OCI-LY3 (cell line): Measurements from ENCODE around the gene CDC14A.
A peak's percentile ranks its signal among the peaks of the same experiment; 100 is the strongest.

Experiments
- H2AFZ ChIP-seq: fragments of 200-600, 300-600 bp; shearing (Covaris generic); 2 replicates; pipeline ENCODE4 v1.6.0; 2014; ENCODE audit warnings: antibody characterized with exemption, low read depth, low read length
- H3K27ac ChIP-seq: fragments of 200-600, 300-600 bp; sonication (generic); 2 replicates; pipeline ENCODE4 v1.5.1; 2014; ENCODE audit warnings: mild to moderate bottlenecking, low read length, moderate library complexity, mixed read lengths
- H3K27me3 ChIP-seq: fragments of 200-600, 300-600 bp; sonication (generic); 2 replicates; pipeline ENCODE4 v1.6.1; 2014; ENCODE audit warnings: low read depth, low read length, mixed read lengths
- H3K36me3 ChIP-seq: fragments of 200-600, 300-600 bp; sonication (generic); replicated peaks from 2 replicates; pipeline ENCODE3; 2014; ENCODE audit warnings: low read depth, low read length, mixed read lengths
- H3K4me1 ChIP-seq: fragments of 300-600, 200-600 bp; sonication (generic); 2 replicates; pipeline ENCODE4 v1.6.1; 2014; ENCODE audit warnings: low read length, mixed read lengths
- H3K4me2 ChIP-seq: fragments of 200-600, 300-600 bp; sonication (generic); 2 replicates; pipeline ENCODE4 v1.6.1; 2014; ENCODE audit warnings: low read length, mixed read lengths
- H3K4me3 ChIP-seq: fragments of 300-600, 200-600 bp; sonication (generic); 2 replicates; pipeline ENCODE4 v1.5.1; 2014; ENCODE audit warnings: antibody characterized with exemption, mild to moderate bottlenecking, low read length, moderate library complexity
- H3K79me2 ChIP-seq: fragments of 300-600, 200-600 bp; shearing (Covaris generic); 2 replicates; pipeline ENCODE4 v1.6.1; 2014; ENCODE audit warnings: mild to moderate bottlenecking, low read length, mixed read lengths
- H3K9ac ChIP-seq: fragments of 300-600, 200-600 bp; shearing (Covaris generic); 2 replicates; pipeline ENCODE4 v1.6.0; 2014; ENCODE audit warnings: mild to moderate bottlenecking, low read length, moderate library complexity
- H3K9me3 ChIP-seq: fragments of 200-600, 300-600 bp; shearing (Covaris generic); 2 replicates; pipeline ENCODE4 v1.6.1; 2014; ENCODE audit warnings: low read length, mixed read lengths; ENCODE audit not compliant: insufficient read depth
- H4K20me1 ChIP-seq: fragments of 200-600, 300-600 bp; sonication (generic); 2 replicates; pipeline ENCODE4 v1.6.1; 2016; ENCODE audit warnings: low read length, mixed read lengths; ENCODE audit not compliant: insufficient read depth
- EZH2phosphoT487 ChIP-seq: fragments of 200-600 bp; shearing (Covaris generic); IDR thresholded peaks from 2 replicates; pipeline ENCODE4 v1.6.1; 2018; ENCODE audit warnings: antibody characterized with exemption, mixed run types, low read depth
- TF ChIP-seq, protein P1 (sequence below): fragments of 200-600, 300-600 bp; sonication (generic); IDR thresholded peaks from 2 replicates; pipeline ENCODE4 v1.5.1; 2014; ENCODE audit warnings: antibody characterized with exemption, low read length, low read depth

Gene CDC14A

DNA sequence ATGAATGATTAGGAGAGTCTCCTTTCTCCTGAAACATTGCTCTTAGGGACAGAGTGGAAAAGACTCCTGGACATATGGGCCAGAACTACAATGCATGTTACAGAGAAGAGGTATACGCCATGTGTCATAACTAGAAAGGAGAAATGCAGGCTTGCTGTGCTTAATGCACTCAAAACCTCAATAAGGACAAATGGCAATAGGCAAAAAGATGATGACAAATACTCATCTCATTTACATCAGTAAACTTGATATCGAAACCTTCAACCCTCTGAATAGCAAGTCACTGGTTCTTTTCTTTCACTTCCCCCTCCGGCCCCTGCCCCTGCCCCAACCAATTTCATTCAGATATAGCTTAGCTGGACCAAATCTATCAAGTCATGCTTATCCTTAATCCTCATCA lies 183.7 kb downstream of the CDC14A start:
- Histone ChIP-seq H3K4me2 (peak overlapping the region; percentile 56), H3K4me3 (peak overlapping the region; percentile 12; the same call in 1 of the 2 replicates), H3K9me3 (no peaks in the 10 kb centered on the region), H3K4me1 (peaks cover 26% of the 10 kb centered on the region), H4K20me1 (no peaks in the 10 kb centered on the region), H3K9ac (no peak overlapping the region), H3K27me3 (peaks cover 10% of the 10 kb centered on the region), H2AFZ (no peak overlapping the region), H3K27ac (no peak overlapping the region), H3K79me2 (no peaks in the 10 kb centered on the region), H3K36me3 (no peaks in the 10 kb centered on the region)
- no peak for TF ChIP-seq EZH2phosphoT487
- TF ChIP-seq, protein P1, sequence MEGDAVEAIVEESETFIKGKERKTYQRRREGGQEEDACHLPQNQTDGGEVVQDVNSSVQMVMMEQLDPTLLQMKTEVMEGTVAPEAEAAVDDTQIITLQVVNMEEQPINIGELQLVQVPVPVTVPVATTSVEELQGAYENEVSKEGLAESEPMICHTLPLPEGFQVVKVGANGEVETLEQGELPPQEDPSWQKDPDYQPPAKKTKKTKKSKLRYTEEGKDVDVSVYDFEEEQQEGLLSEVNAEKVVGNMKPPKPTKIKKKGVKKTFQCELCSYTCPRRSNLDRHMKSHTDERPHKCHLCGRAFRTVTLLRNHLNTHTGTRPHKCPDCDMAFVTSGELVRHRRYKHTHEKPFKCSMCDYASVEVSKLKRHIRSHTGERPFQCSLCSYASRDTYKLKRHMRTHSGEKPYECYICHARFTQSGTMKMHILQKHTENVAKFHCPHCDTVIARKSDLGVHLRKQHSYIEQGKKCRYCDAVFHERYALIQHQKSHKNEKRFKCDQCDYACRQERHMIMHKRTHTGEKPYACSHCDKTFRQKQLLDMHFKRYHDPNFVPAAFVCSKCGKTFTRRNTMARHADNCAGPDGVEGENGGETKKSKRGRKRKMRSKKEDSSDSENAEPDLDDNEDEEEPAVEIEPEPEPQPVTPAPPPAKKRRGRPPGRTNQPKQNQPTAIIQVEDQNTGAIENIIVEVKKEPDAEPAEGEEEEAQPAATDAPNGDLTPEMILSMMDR, result no peak

DNA sequence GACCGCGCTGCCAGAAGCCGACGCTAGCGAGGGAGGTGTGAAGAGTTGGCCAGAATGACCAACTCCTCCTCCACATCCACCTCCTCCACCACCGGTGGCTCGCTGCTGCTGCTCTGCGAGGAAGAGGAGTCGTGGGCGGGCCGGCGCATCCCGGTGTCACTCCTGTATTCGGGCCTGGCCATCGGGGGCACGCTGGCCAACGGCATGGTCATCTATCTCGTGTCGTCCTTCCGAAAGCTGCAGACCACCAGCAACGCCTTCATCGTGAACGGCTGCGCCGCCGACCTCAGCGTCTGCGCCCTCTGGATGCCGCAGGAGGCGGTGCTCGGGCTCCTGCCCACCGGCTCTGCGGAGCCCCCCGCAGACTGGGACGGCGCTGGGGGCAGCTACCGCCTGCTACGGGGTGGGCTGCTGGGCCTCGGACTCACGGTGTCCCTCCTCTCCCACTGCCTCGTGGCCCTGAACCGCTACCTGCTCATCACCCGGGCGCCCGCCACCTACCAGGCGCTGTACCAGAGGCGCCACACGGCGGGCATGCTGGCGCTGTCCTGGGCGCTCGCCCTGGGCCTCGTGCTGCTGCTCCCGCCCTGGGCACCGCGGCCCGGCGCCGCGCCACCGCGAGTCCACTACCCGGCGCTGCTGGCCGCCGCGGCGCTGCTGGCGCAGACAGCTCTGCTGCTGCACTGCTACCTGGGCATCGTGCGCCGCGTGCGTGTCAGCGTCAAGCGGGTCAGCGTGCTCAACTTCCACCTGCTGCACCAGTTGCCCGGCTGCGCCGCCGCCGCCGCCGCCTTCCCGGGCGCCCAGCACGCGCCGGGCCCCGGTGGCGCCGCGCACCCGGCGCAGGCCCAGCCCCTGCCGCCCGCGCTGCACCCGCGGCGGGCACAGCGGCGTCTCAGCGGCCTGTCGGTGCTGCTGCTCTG lies 186.9 kb downstream of the CDC14A start:
- TF ChIP-seq EZH2phosphoT487, result no peak
- TF ChIP-seq, protein P1, result no peak
- H3K4me2 ChIP-seq, result no peak overlapping the region

DNA sequence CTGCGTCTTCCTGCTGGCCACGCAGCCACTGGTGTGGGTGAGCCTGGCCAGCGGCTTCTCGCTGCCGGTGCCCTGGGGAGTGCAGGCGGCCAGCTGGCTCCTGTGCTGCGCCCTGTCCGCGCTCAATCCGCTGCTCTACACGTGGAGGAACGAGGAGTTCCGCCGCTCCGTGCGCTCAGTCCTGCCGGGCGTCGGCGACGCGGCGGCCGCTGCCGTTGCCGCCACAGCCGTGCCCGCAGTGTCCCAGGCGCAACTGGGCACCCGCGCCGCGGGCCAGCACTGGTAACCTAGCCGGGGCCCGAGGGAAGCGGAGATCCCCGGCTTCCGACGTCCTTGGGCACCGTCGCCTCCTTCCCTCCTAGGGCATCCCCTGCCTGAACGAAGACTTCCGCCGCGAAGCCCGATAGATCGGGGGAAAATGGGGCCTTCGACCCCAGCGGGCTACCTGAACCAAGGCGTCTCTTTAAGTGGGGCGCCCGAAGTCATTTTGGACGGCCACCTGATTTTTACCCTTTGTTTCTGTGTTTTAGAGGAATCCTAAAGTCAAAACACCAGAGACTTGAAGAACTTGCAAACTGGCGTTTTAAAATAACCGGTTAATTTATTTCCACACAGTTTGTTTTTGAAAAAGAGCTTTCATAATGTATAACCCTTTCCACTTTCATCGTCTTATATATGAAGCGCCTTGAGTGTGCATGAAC lies 187.7 kb downstream of the CDC14A start:
- Histone ChIP-seq H3K9ac (no peak overlapping the region), H3K9me3 (no peaks in the 10 kb centered on the region), H3K4me2 (no peak overlapping the region), H4K20me1 (no peaks in the 10 kb centered on the region), H3K27ac (no peak overlapping the region), H3K79me2 (no peaks in the 10 kb centered on the region), H3K4me1 (peaks cover 19% of the 10 kb centered on the region), H2AFZ (no peak overlapping the region), H3K4me3 (no peak overlapping the region), H3K36me3 (no peaks in the 10 kb centered on the region), H3K27me3 (peaks cover 10% of the 10 kb centered on the region)
- no peak for TF ChIP-seq EZH2phosphoT487
- TF ChIP-seq, protein P1, result no peak

More for the DNA sequence above, 186.9 kb downstream of the CDC14A start:
- Histone ChIP-seq H4K20me1 (no peaks in the 10 kb centered on the region), H3K36me3 (no peaks in the 10 kb centered on the region), H3K27me3 (peaks cover 10% of the 10 kb centered on the region), H3K9ac (no peak overlapping the region), H3K27ac (no peak overlapping the region), H3K9me3 (no peaks in the 10 kb centered on the region), H3K4me1 (peaks cover 22% of the 10 kb centered on the region), H2AFZ (no peak overlapping the region), H3K79me2 (no peaks in the 10 kb centered on the region), H3K4me3 (no peak overlapping the region)

DNA sequence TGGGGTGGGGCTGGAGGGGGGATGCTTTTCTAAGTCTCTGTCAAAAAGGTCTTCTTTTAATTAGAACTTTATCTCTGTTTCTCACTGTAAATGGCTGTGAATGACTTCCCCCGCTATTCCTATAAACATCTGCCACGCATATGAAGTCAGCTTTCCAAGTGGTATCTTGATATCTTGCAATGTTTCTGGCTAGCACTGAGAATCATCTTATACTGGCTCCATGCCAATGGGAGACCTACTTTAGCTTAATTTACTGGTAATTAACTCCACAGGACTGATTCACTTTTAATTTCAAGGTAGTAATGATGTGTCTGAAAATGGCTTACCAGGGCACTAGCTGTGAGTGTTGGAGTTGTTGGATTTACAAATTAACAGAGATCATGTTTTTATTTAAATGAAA lies 190.0 kb downstream of the CDC14A start:
- no peaks in the 10 kb centered on the region for H3K79me2 ChIP-seq
- no peak overlapping the region for H3K27ac ChIP-seq
- H3K27me3 ChIP-seq, result peaks cover 6% of the 10 kb centered on the region; the same call in 1 of the 2 replicates
- no peak for TF ChIP-seq EZH2phosphoT487
- TF ChIP-seq, protein P1, result no peak
- H3K36me3 ChIP-seq, result no peaks in the 10 kb centered on the region
- no peaks in the 10 kb centered on the region for H3K9me3 ChIP-seq
- H3K9ac ChIP-seq, result no peak overlapping the region
- no peaks in the 10 kb centered on the region for H4K20me1 ChIP-seq
- no peak overlapping the region for H2AFZ ChIP-seq
- H3K4me1 ChIP-seq, result no peaks in the 10 kb centered on the region
- no peak overlapping the region for H3K4me2 ChIP-seq
- H3K4me3 ChIP-seq, result no peak overlapping the region
